ENCODE results near the gene APLF.
A peak's percentile ranks its signal among the peaks of the same experiment; 100 is the strongest.

APLF gene

GRCh38 chr2:68425503-68425902 is 41.9 kb upstream of the APLF start:
- H3K4me3 ChIP-seq (ENCODE audit: low read depth, low read length) = no peak overlapping the region
- no peak for TF ChIP-seq CTCF (conservative IDR thresholded peaks at IDR 0.05; ENCODE audit: low read depth, low read length)
- DNase-seq (ENCODE audit: low read depth) = no peak

- no peak overlapping the region for H3K4me3 ChIP-seq (ENCODE audit: low read depth, low read length)
- TF ChIP-seq CTCF (conservative IDR thresholded peaks at IDR 0.05; ENCODE audit: low read depth, low read length) = no peak
- no peak for DNase-seq (ENCODE audit: low read depth)
Observed at GRCh38 chr2:68426446-68426845, 40.9 kb upstream of the APLF start.

GRCh38 chr2:68426848-68427579 is 40.4 kb upstream of the APLF start:
- TF ChIP-seq CTCF (conservative IDR thresholded peaks at IDR 0.05; ENCODE audit: low read depth, low read length) = no peak
- H3K4me3 ChIP-seq (ENCODE audit: low read depth, low read length) = no peak overlapping the region
- peak; percentile 89 for DNase-seq (ENCODE audit: low read depth)

GRCh38 chr2:68428126-68428525 is 39.3 kb upstream of the APLF start:
- H3K4me3 ChIP-seq (ENCODE audit: low read depth, low read length) = no peak overlapping the region
- no peak for TF ChIP-seq CTCF (conservative IDR thresholded peaks at IDR 0.05; ENCODE audit: low read depth, low read length)
- DNase-seq (ENCODE audit: low read depth) = peak; percentile 61

GRCh38 chr2:68428746-68429145 is 38.6 kb upstream of the APLF start:
- TF ChIP-seq CTCF (conservative IDR thresholded peaks at IDR 0.05; ENCODE audit: low read depth, low read length) = no peak
- H3K4me3 ChIP-seq (ENCODE audit: low read depth, low read length) = no peak overlapping the region
- no peak for DNase-seq (ENCODE audit: low read depth)

GRCh38 chr2:68429311-68429826 is 38.0 kb upstream of the APLF start:
- TF ChIP-seq CTCF (conservative IDR thresholded peaks at IDR 0.05; ENCODE audit: low read depth, low read length) = no peak
- DNase-seq (ENCODE audit: low read depth) = peak; percentile 36
- H3K4me3 ChIP-seq (ENCODE audit: low read depth, low read length) = no peak overlapping the region
